ENCODE data around the gene ERCC6L.
"Not testable (repeated sequence)": the region's sequence is repeated elsewhere in the genome, so short reads cannot be mapped to it uniquely, and the experiment has no call there.

ERCC6L gene

GRCh38 chrX:72245461-72246089 lies 6.7 kb upstream of the ERCC6L start:
- DNase-seq: peak; percentile 61

GRCh38 chrX:72243472-72243871 lies 4.6 kb upstream of the ERCC6L start:
- peak; percentile 69 for DNase-seq

- no peak for DNase-seq
These were observed 2.1 kb upstream of the ERCC6L start for GRCh38 chrX:72240976-72241375.

- no peak for DNase-seq
These were observed 644 bp downstream of the ERCC6L start for GRCh38 chrX:72238183-72238582.

- DNase-seq: no peak
These were observed 2.0 kb downstream of the ERCC6L start for GRCh38 chrX:72236841-72237240.

- no peak for DNase-seq
These were observed 8.5 kb downstream of the ERCC6L start for GRCh38 chrX:72230290-72230689.

- not testable (repeated sequence) for DNase-seq
These were observed 18.5 kb downstream of the ERCC6L start for GRCh38 chrX:72220375-72220774.

GRCh38 chrX:72216973-72217372 lies 21.9 kb downstream of the ERCC6L start:
- DNase-seq: no peak

GRCh38 chrX:72208126-72208800 lies 30.6 kb downstream of the ERCC6L start:
- no peak for DNase-seq

GRCh38 chrX:72207366-72207765 lies 31.5 kb downstream of the ERCC6L start:
- no peak for DNase-seq

GRCh38 chrX:72205706-72206105 lies 33.1 kb downstream of the ERCC6L start:
- DNase-seq: no peak

GRCh38 chrX:72203421-72203820 lies 35.4 kb downstream of the ERCC6L start:
- no peak for DNase-seq

GRCh38 chrX:72202792-72203401 lies 35.9 kb downstream of the ERCC6L start:
- DNase-seq: no peak

- no peak for DNase-seq
These were observed 36.8 kb downstream of the ERCC6L start for GRCh38 chrX:72201836-72202536.

- no peak for DNase-seq
These were observed 55.9 kb downstream of the ERCC6L start for GRCh38 chrX:72182924-72183323.

GRCh38 chrX:72181178-72182125 lies 57.4 kb downstream of the ERCC6L start, which contains the start of gene PIN4:
TSS of gene PIN4 (plus strand) at chrX:72181757. CDS start at chrX:72181786, 29 bp downstream.
- DNase-seq: peak; percentile 97

GRCh38 chrX:72180539-72180938 lies 58.3 kb downstream of the ERCC6L start:
- peak; percentile 22 for DNase-seq

- no peak for DNase-seq
These were observed 61.8 kb downstream of the ERCC6L start for GRCh38 chrX:72176981-72177380.

- not testable (repeated sequence) for DNase-seq
These were observed 62.5 kb downstream of the ERCC6L start for GRCh38 chrX:72176289-72176688.

GRCh38 chrX:72169008-72169728 lies 69.7 kb downstream of the ERCC6L start:
- peak; percentile 42 for DNase-seq

GRCh38 chrX:72165551-72165950 lies 73.3 kb downstream of the ERCC6L start:
- no peak for DNase-seq

GRCh38 chrX:72159769-72160168 lies 79.1 kb downstream of the ERCC6L start:
- DNase-seq: no peak
